ENCODE data around the gene ADH7.

DNA sequence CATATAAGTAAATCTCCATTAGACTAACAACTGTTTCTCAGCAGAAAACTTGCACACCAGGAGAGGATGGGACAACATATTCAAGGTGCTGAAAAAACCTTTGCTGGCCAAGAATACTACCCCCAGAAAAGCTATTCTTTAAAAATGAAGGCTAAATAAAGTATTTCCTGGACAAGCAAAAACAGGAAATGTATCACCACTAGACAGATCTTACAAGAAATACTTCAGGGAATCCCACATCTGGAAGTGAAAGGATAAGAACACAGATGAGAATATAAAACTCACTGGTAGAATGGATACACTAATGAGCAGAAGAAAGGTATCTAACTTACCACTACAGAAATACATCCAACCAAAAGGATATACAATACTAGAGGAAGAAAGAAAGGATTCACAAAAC is 55.6 kb downstream of the ADH7 start:
- TF ChIP-seq, protein P1, sequence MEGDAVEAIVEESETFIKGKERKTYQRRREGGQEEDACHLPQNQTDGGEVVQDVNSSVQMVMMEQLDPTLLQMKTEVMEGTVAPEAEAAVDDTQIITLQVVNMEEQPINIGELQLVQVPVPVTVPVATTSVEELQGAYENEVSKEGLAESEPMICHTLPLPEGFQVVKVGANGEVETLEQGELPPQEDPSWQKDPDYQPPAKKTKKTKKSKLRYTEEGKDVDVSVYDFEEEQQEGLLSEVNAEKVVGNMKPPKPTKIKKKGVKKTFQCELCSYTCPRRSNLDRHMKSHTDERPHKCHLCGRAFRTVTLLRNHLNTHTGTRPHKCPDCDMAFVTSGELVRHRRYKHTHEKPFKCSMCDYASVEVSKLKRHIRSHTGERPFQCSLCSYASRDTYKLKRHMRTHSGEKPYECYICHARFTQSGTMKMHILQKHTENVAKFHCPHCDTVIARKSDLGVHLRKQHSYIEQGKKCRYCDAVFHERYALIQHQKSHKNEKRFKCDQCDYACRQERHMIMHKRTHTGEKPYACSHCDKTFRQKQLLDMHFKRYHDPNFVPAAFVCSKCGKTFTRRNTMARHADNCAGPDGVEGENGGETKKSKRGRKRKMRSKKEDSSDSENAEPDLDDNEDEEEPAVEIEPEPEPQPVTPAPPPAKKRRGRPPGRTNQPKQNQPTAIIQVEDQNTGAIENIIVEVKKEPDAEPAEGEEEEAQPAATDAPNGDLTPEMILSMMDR (IDR thresholded peaks at IDR 0.05; ENCODE audit: low read depth, low read length): no peak
- TF ChIP-seq EZH2phosphoT487 (IDR thresholded peaks at IDR 0.05; ENCODE audit: low read depth): no peak

All from OCI-LY3 (cell line).